ENCODE measurements around the gene KHDRBS2.
A peak's percentile ranks its signal among the peaks of the same experiment; 100 is the strongest.

The KHDRBS2 gene

DNA sequence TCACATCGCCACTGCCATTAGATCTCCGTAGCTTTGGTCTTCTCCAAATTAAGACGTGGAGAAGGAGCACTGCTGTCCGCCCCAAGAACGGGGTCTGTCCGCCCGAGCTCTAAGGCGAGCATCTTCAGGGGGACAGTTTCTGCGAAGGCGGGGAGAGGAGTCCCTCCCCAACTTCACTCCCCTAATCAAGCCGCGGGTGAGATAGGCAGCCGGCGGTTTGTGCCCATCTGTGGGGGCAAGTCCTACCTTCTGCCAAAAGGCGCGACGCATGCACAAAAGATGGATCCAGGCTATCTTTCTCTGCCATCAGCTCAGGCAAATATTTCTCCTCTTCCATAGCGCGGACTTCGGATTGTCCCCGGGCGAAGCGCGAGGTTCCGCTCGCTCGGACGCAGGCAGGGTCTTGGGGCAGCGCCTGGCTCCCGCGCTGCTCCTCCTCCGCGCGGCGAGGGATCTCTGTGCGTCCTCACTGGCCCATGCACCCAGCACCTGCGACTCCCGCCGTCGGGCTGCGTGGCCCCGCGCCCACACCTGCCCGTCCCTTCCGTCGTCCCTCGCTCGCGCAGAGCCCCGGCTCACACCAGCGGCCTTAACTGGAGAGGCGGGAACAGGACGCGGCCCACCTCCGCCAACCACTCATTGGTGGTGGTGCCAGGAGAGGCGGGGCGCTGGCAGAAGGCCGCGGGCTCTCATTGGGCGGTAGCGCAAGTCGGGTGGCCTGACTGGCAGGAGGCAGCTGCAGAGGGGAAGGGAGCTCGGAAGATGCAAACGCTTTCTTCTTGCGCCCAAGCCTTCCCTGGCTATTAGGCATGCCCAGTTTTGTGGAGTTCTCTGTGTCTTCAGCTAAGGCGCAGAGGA lies at the start of gene KHDRBS2:
Gene KHDRBS2 (minus strand): TSS at position 614 of the 858 bp plus-strand sequence.
- TF ChIP-seq, protein P1, sequence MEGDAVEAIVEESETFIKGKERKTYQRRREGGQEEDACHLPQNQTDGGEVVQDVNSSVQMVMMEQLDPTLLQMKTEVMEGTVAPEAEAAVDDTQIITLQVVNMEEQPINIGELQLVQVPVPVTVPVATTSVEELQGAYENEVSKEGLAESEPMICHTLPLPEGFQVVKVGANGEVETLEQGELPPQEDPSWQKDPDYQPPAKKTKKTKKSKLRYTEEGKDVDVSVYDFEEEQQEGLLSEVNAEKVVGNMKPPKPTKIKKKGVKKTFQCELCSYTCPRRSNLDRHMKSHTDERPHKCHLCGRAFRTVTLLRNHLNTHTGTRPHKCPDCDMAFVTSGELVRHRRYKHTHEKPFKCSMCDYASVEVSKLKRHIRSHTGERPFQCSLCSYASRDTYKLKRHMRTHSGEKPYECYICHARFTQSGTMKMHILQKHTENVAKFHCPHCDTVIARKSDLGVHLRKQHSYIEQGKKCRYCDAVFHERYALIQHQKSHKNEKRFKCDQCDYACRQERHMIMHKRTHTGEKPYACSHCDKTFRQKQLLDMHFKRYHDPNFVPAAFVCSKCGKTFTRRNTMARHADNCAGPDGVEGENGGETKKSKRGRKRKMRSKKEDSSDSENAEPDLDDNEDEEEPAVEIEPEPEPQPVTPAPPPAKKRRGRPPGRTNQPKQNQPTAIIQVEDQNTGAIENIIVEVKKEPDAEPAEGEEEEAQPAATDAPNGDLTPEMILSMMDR (IDR thresholded peaks at IDR 0.05; ENCODE audit: borderline replicate concordance, insufficient read depth, low read depth, low read length) = no peak
- H3K4me3 ChIP-seq (ENCODE audit: low read depth, low read length) = peak within 1 kb of the TSS; percentile 14

DNA sequence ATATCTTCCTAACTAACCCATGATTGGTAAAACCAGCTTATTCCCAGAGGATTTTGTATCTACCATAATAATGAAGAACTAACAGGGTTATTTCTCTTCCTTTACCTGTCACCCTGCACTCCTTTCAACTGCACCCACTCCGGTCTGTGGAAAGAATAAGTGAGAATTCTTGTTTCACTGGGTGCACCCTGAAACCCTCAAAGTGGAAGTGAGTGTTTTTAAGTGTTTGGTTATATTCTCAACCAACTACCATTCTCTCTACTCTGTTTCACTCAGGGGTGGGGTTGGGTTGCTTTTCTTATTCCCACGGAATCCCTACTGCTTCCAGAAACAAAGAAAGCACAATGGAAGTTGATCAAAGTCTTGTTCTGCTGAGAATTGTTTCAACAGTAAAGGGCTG lies 42.6 kb upstream of the KHDRBS2 start:
- TF ChIP-seq, protein P1 (IDR thresholded peaks at IDR 0.05; ENCODE audit: borderline replicate concordance, insufficient read depth, low read depth, low read length) = no peak
- no peak overlapping the region for H3K4me3 ChIP-seq (ENCODE audit: low read depth, low read length)

DNA sequence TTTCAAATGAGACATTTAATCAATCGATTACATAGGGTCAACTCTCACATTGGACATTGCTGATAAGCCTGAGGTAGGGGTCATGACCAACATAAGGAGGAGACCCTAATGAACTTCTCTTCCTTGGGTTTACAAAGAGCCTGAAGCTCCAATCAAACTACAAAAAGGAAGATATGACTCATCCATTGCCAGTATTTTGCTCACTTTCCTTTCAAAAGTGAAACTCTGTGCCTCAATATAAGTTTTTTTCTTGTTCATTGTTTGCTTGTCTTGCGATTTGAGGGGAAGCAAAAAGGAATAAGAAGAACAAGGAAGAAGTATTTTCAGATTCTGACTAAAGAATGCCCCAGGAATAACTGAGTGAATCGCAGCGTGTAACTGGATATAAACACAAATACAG lies 38.8 kb upstream of the KHDRBS2 start:
- TF ChIP-seq, protein P1 (IDR thresholded peaks at IDR 0.05; ENCODE audit: borderline replicate concordance, insufficient read depth, low read depth, low read length) = no peak
- no peak overlapping the region for H3K4me3 ChIP-seq (ENCODE audit: low read depth, low read length)

DNA sequence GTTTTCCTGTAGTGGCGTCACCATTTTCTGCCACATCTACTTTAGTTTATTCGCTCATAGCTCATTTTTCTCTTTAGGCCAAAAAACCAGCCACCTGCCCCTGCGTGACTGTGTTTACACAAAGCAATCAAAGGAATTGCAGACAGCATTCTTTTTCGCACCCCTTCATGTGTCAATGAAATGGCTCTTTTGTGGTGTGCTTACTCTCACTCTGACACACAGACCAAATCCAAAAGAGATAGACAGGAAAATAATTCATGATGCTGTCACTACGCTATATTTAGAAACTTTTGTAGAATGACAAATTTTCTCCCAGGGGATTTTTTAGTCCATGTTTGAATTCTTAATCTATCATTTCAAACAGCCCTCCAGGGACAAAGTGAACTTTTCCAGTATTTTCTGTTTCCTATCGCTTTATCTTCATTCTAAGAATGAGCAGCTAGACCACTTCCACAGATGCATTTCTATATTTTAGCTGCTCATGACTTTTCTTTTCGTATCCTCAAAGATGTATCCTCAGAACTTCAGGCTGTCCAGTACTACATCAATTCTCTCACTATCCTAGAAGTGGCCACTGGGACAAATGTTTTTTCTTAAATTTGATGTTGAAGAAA lies 37.9 kb upstream of the KHDRBS2 start:
- no peak overlapping the region for H3K4me3 ChIP-seq (ENCODE audit: low read depth, low read length)
- TF ChIP-seq, protein P1 (IDR thresholded peaks at IDR 0.05; ENCODE audit: borderline replicate concordance, insufficient read depth, low read depth, low read length) = no peak

DNA sequence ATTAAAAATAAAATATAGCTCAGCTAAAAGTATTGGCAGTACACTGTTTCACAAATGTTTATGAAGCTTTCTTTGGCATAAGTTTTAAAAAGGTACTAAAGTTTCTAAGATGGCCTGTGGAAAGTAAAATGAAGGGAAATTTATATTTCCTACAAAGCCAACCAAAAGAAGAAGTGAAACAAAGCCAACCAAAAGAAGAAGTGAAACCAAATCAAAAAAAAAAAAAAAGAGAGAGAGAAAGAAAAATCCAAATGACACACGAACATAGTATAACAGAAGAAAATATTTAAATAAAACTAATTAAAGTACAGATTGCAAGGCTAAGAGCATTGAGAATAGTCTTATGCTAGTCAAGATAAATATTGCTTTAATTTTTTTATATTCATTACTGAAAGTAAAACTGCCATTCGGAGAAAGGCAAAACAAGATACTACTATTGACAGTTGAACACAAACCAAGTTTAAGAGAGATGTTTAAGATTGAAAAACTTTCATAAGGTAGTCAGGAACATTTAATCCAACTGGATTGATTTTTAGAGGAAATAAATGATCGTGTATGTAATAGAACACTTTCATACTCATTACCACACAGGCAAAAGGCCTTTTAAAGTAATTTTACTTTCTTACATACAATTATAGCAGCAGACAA lies 12.8 kb upstream of the KHDRBS2 start:
- TF ChIP-seq, protein P1 (IDR thresholded peaks at IDR 0.05; ENCODE audit: borderline replicate concordance, insufficient read depth, low read depth, low read length) = no peak
- no peak overlapping the region for H3K4me3 ChIP-seq (ENCODE audit: low read depth, low read length)

DNA sequence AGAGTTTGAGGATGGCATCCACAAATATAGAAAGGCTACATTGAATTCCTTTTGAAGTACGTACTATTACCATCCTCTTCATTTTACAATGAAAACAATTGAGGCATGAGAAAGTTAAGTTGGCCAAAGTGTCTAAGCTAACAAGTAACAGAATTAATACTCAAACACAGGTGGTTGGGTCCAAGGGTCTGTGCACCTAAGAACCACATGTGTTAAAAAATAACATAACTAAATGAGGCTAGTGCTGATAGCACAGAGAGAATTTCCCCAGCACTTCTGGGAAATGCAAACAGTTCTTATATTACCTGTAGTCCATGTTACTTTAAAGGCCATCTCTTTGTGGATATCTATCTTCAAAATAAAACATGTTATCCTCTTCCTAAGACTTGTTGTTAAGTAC lies 10.5 kb upstream of the KHDRBS2 start:
- no peak overlapping the region for H3K4me3 ChIP-seq (ENCODE audit: low read depth, low read length)
- TF ChIP-seq, protein P1 (IDR thresholded peaks at IDR 0.05; ENCODE audit: borderline replicate concordance, insufficient read depth, low read depth, low read length) = no peak

All from GM12875 (cell line).